ENCODE measurements around the gene CHD9.

GRCh38 chr16:53219795-53220454 is 165.1 kb downstream of the CHD9 start:
- TF ChIP-seq, protein P1, sequence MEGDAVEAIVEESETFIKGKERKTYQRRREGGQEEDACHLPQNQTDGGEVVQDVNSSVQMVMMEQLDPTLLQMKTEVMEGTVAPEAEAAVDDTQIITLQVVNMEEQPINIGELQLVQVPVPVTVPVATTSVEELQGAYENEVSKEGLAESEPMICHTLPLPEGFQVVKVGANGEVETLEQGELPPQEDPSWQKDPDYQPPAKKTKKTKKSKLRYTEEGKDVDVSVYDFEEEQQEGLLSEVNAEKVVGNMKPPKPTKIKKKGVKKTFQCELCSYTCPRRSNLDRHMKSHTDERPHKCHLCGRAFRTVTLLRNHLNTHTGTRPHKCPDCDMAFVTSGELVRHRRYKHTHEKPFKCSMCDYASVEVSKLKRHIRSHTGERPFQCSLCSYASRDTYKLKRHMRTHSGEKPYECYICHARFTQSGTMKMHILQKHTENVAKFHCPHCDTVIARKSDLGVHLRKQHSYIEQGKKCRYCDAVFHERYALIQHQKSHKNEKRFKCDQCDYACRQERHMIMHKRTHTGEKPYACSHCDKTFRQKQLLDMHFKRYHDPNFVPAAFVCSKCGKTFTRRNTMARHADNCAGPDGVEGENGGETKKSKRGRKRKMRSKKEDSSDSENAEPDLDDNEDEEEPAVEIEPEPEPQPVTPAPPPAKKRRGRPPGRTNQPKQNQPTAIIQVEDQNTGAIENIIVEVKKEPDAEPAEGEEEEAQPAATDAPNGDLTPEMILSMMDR (IDR thresholded peaks at IDR 0.05): no peak
- no peak for TF ChIP-seq POLR2A (IDR thresholded peaks at IDR 0.05)
